Esophagus muscularis mucosa (tissue), 4 donors: ENCODE data around the gene AATK. TPM values are rescaled to one million over a fixed set of nuclear protein-coding genes. Genes with fewer than 3 reads are reported as not detected.

Experiments
- DNase-seq: peaks from one replicate; pipeline ENCODE4 v3.0.0-alpha.2; 2017; ENCODE audit errors: extremely low spot score
- H3K27ac ChIP-seq, 4 donors: fragments of 200-600 bp; sonication (generic); replicated peaks in 1 of 4; 1 replicate in 3 of 4; 2 replicates in 1 of 4; pipeline ENCODE4 v1.5.1; 2016 to 2019; ENCODE audit warnings: mild to moderate bottlenecking in 1 of 4
- H3K27me3 ChIP-seq, 4 donors: fragments of 200-600 bp; sonication (generic); one replicate each; pipeline versions ENCODE4 v1.5.1 to v1.6.0; 2016 to 2019
- H3K36me3 ChIP-seq, 4 donors: fragments of 200-600 bp; sonication (generic); one replicate each; pipeline ENCODE4 v1.5.1; 2016 to 2019
- H3K4me1 ChIP-seq, 4 donors: fragments of 200-600 bp; sonication (generic); one replicate each; pipeline ENCODE4 v1.5.1; 2016 to 2019
- H3K4me3 ChIP-seq, 4 donors: fragments of 200-600 bp; sonication (generic); 1 replicate in 2 of 4; 2 replicates in 2 of 4; pipeline ENCODE4 v1.5.1; 2016 to 2019; ENCODE audit warnings: mild to moderate bottlenecking in 4 of 4, moderate library complexity in 1 of 4
- H3K9me3 ChIP-seq, 4 donors: fragments of 200-600 bp; sonication (generic); 1 replicate in 3 of 4; 2 replicates in 1 of 4; pipeline ENCODE4 v1.5.1; 2016 to 2019
- CTCF ChIP-seq, 3 experiments: fragments of 200-600 bp in 2 of 3; fragments of 450-650 bp in 1 of 3; sonication (generic) in 2 of 3; IDR thresholded peaks; one replicate each; pipeline ENCODE4 v1.5.1; 2017 to 2019; ENCODE audit warnings: antibody characterized with exemption in 3 of 3, mild to moderate bottlenecking in 2 of 3, moderate library complexity in 1 of 3
- EP300 ChIP-seq: sonication (generic); formaldehyde crosslinking; IDR thresholded peaks from one replicate; pipeline ENCODE4 v1.6.1; 2017; ENCODE audit warnings: antibody characterized with exemption
- POLR2A ChIP-seq: fragments of 450-650 bp; IDR thresholded peaks from one replicate; pipeline ENCODE4 v1.6.1; 2017; ENCODE audit warnings: antibody characterized with exemption, moderate library complexity, mild to moderate bottlenecking, low read depth
- POLR2AphosphoS5 ChIP-seq, 2 donors: sonication (generic); formaldehyde crosslinking; IDR thresholded peaks; one replicate each; pipeline ENCODE4 v1.6.1; 2017; ENCODE audit warnings: antibody characterized with exemption in 2 of 2
- WGBS: methylation state at CpG from one replicate; pipeline ENCODE4 v1.1.5; 2018; 5-methylcytosine and 5-hydroxymethylcytosine counted together
- intact Hi-C: fragments of 100-400 bp; cut with DNase I; formaldehyde crosslinking; loops from one replicate; pipeline ENCODE4 v1.15.1; 2023
- total RNA-seq, 4 donors: library from RNA; depleted of rRNA; stranded (reverse); fragments of >200 nt; gene quantifications; one replicate each; pipeline versions ENCODE4 v1.1.0 to v1.2.1, GENCODE V29; 2016

AATK gene
- total RNA-seq, 4 donors from 2014 or later: 13.7 to 24.6 (median 16.0) TPM

DNA sequence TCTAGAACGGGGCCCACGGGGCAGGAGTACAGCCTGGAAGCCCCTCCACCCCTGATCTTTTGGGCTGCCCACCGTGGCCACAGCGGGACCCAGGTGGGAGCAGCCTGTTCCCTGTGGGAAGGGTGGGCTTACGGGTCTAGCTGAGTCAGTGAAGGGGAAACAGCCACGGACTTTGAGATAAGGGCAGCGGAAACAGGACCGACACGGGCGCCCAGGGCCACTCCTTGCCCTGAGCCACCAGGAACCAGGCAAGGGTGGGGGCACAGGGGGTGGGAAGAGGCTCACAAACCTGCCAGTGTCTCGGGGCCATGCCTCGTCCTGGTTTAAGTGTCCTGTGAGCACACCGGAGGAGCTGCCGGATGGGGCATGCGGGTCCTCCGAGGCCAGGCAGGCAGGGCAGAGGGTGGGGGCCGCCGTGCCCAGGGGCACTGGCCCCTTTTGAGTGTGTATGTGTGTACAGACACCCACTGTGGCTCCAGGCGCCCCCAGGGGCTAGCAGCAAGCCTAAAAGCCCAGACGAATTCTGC is 48.3 kb downstream of the AATK start:
- peaks cover 10 to 43% (median 23%) of the 10 kb centered on the region in 4 donors for H3K4me1 ChIP-seq
- 84% methylated on average over 15 of the region's 20 CpGs for WGBS
- peaks cover 0 to 58% (median 27%) of the 10 kb centered on the region in 4 donors for H3K36me3 ChIP-seq
- H3K4me3 ChIP-seq: no peak overlapping the region
- no peak for TF ChIP-seq POLR2AphosphoS5 (IDR thresholded peaks at IDR 0.05)
- no peak for TF ChIP-seq POLR2A
- TF ChIP-seq CTCF (IDR thresholded peaks at IDR 0.05): no peak
- TF ChIP-seq EP300: no peak
- no peak overlapping the region for H3K27ac ChIP-seq
- intact Hi-C loops: no loop called here
- no peak for DNase-seq
- H3K9me3 ChIP-seq: no peaks in the 10 kb centered on the region
- peaks cover 0 to 13% (median 0%) of the 10 kb centered on the region in 4 donors for H3K27me3 ChIP-seq

DNA sequence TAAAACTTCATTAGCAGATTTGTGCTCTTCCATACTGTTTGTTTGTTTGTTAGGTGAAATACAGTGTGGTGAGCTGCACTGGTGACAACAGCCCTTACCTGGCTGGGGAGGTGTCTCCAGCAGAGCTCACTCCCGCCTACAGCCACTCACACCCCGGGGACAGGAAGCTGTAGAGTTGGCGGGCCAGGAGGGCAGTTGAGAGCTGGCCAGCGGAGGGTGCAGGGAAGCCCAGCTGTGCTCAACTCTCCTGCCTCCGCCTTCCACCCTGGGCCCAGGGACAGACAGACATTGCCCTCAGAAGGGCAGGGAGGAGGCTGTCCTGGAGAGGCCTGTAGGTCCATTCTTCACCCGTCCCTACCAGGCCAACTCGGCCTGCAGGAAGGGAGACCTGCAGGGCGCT is 49.3 kb downstream of the AATK start:
- H3K9me3 ChIP-seq: no peaks in the 10 kb centered on the region
- peaks cover 10 to 35% (median 23%) of the 10 kb centered on the region in 4 donors for H3K4me1 ChIP-seq
- no peak for DNase-seq
- H3K27ac ChIP-seq: no peak overlapping the region
- peaks cover 0 to 2% (median 0%) of the 10 kb centered on the region in 4 donors for H3K27me3 ChIP-seq
- 93% methylated on average over 8 of the region's 8 CpGs for WGBS
- no peak for TF ChIP-seq EP300
- no peak for TF ChIP-seq CTCF (IDR thresholded peaks at IDR 0.05)
- TF ChIP-seq POLR2A: no peak
- TF ChIP-seq POLR2AphosphoS5 (IDR thresholded peaks at IDR 0.05): no peak
- no peak overlapping the region for H3K4me3 ChIP-seq
- intact Hi-C loops: no loop called here
- peaks cover 0 to 63% (median 36%) of the 10 kb centered on the region in 4 donors for H3K36me3 ChIP-seq

DNA sequence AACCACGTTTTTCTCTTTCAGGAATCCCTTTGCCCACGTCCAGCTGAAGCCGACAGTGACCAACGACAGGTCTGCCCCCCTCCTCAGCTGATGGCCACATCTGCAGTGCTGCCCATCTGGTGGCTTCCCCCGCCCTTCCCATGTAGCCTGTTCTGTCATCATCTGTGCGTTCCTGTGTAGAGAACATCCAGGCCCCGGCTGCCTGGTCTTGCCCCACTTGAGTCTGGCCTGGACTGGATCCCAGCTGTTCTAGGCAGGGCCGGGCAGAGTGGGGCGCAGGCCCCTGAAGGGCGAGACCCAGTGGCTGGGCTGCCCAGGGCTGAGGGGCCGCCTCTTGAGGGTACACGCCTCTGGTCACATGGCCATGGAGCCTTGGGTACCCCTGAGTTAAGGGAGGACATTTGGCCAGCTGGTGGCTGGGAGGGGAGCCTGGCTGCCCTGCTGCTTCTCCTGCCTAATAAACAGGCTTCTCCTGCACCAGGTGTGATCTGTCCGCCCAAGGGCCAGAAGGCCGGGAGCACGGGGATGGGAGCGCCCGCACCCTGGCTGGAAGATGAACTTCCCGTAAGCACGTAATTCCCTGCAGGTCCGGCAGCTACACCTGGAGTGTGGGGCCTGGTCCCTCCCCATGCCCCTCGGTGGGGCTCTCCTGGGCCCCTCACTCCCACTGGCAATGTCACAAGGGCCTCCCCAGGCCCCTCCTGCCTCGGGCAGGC is 50.1 kb downstream of the AATK start:
- 76% methylated on average over 20 of the region's 22 CpGs for WGBS
- TF ChIP-seq POLR2AphosphoS5 (IDR thresholded peaks at IDR 0.05) (no peak), EP300 (no peak), POLR2A (no peak), CTCF (IDR thresholded peaks at IDR 0.05) (no peak)
- no peak overlapping the region for H3K4me3 ChIP-seq
- H3K4me1 ChIP-seq: peaks cover 10 to 31% (median 23%) of the 10 kb centered on the region in 4 donors
- H3K27ac ChIP-seq: no peak overlapping the region
- DNase-seq: no peak
- peaks cover under 1 to 69% (median 43%) of the 10 kb centered on the region in 4 donors for H3K36me3 ChIP-seq
- intact Hi-C loops: no loop called here
- no peaks in the 10 kb centered on the region for H3K9me3 ChIP-seq
- H3K27me3 ChIP-seq: no peaks in the 10 kb centered on the region

- Histone ChIP-seq H3K36me3 (peaks cover 7 to 76% (median 50%) of the 10 kb centered on the region in 4 donors), H3K9me3 (no peaks in the 10 kb centered on the region), H3K27ac (no peak overlapping the region), H3K4me3 (no peak overlapping the region), H3K4me1 (peaks cover 10 to 30% (median 22%) of the 10 kb centered on the region in 4 donors), H3K27me3 (no peaks in the 10 kb centered on the region)
- no peak for DNase-seq
- intact Hi-C loops: no loop called here
- WGBS: 92% methylated on average over 2 of the region's 11 CpGs
- TF ChIP-seq EP300 (no peak), POLR2A (no peak), POLR2AphosphoS5 (IDR thresholded peaks at IDR 0.05) (no peak), CTCF (IDR thresholded peaks at IDR 0.05) (no peak)
These were observed 50.8 kb downstream of the AATK start for GRCh38 chr17:81115219-81115618.
